Measurements from ENCODE around the gene RBBP7. TPM values are rescaled to one million over a fixed set of nuclear protein-coding genes. Genes with fewer than 3 reads are reported as not detected.

RBBP7 gene
- total RNA-seq, 2 donors from 2014 or later, result 66.3 to 73.2 TPM

Other genes with a start within 250 kb of the RBBP7 start
- gene S100G, start 220.2 kb downstream of the RBBP7 start, total RNA-seq, result not detected
- gene CTPS2, start 157.7 kb downstream of the RBBP7 start, total RNA-seq, result 10 to 100 TPM; 16.0 to 16.5 TPM
- gene SYAP1, start 150.8 kb downstream of the RBBP7 start, total RNA-seq, result 10 to 100 TPM; 50.4 to 52.0 TPM
- gene TXLNG, start 83.9 kb downstream of the RBBP7 start, total RNA-seq, result 1 to 10 TPM; 7.7 to 9.7 TPM
- gene REPS2, start 76.3 kb upstream of the RBBP7 start, total RNA-seq, result 10 to 100 TPM; 18.5 to 24.4 TPM

Measured in left colon (tissue), 2 donors.